ENCODE measurements around the gene CHRNE. TPM values are rescaled to one million over a fixed set of nuclear protein-coding genes. Genes with fewer than 3 reads are reported as not detected.

Gene CHRNE
- total and polyA plus RNA-seq, 2 of the 8 experiments (the other 6 are each of a cell fraction or from before 2014, with no cell fraction given): 0.15 to 0.33 TPM

DNA sequence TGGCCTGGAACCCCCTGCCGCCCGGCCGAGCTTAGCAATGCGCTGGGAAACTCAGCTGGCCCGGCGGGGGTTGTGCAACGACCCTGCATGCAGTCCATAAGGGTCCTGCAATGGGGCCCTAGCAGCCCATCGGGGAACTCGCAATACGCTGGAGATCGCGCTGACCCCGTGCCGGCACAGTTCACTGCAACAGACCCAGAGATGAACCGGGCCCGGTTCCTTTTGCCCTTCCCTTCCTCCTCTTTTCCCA, 36.6 kb upstream of the CHRNE start:
- peak overlapping the region; percentile 0 for H3K4ac ChIP-seq (replicated peaks; ENCODE audit: insufficient read length, low read depth, low read length)
- CTCF ChIA-PET (ENCODE audit: partially characterized antibody): interaction anchor here (0.9 to 5.9 kb wide), 13 partner anchors 10 to 60 kb away, joined by 3 to 26 read pairs (median 4); partner anchors contain the start of genes CHRNE, ENO3 and SPAG7
- H3K56ac ChIP-seq (replicated peaks; ENCODE audit: insufficient read length, low read depth, low read length): peak overlapping the region; percentile 50
- TF ChIP-seq ASH2L (IDR thresholded peaks at IDR 0.05; ENCODE audit: low read length): peak; percentile 22
- no peak for TF ChIP-seq SP2 (IDR thresholded peaks at IDR 0.05; ENCODE audit: low read length)
- 0 out of 2 replicates have a peak, but pooled peaks have one; percentile 3 for TF ChIP-seq CREB1 (IDR thresholded peaks at IDR 0.05)
- TF ChIP-seq CEBPB (IDR thresholded peaks at IDR 0.05; ENCODE audit: low read depth, low read length): peak; percentile 48; the same call in 1 of the 2 replicates
- no peak overlapping the region for H3K14ac ChIP-seq (ENCODE audit: insufficient read length)
- H3K23ac ChIP-seq (ENCODE audit: insufficient read length): no peak overlapping the region
- H3K36me3 ChIP-seq (ENCODE audit: control insufficient read depth in 2 of 4, insufficient read depth in 4 of 4, low read length in 3 of 4): peaks cover 15 to 30% (median 23%) of the 10 kb centered on the region in 4 experiments
- H2AFZ ChIP-seq (ENCODE audit: low read length): no peak overlapping the region
- H2AK5ac ChIP-seq (ENCODE audit: low read depth, low read length): no peak overlapping the region; the same call in 1 of the 2 replicates
- no peak overlapping the region for H2BK20ac ChIP-seq (ENCODE audit: low read length)
- H2BK15ac ChIP-seq (ENCODE audit: low read length): no peak overlapping the region
- H3K23me2 ChIP-seq (ENCODE audit: low read depth, low read length): peaks cover 19% of the 10 kb centered on the region
- peaks cover 9% of the 10 kb centered on the region for H3K79me1 ChIP-seq (ENCODE audit: low read depth, low read length)
- no peaks in the 10 kb centered on the region for H3K9me3 ChIP-seq (ENCODE audit: insufficient read depth in 2 of 2, low read depth in 1 of 2, low read length in 1 of 2)
- H2BK120ac ChIP-seq (replicated peaks; ENCODE audit: low read depth, low read length): no peak overlapping the region
- no peak overlapping the region for H2BK12ac ChIP-seq (ENCODE audit: low read depth, low read length)
- H3K27me3 ChIP-seq (replicated peaks in 1 of 4; ENCODE audit: control insufficient read depth in 3 of 4, extremely low read depth in 1 of 4, insufficient read depth in 3 of 4, low read length in 3 of 4): no peaks in the 10 kb centered on the region
- peak overlapping the region; percentile 41 for H3K18ac ChIP-seq (ENCODE audit: extremely low read depth, low read length)
- peak overlapping the region; percentile 88 for H3K27ac ChIP-seq (ENCODE audit: low read depth, low read length)
- peak overlapping the region; percentile 92 for H4K8ac ChIP-seq (ENCODE audit: extremely low read depth, insufficient read depth, low read length)
- H4K5ac ChIP-seq (ENCODE audit: insufficient read length, low read depth, low read length): peak overlapping the region; percentile 73
- peak overlapping the region; percentile 93 to 96 for H3K4me2 ChIP-seq (ENCODE audit: insufficient read depth in 1 of 2, low read depth in 2 of 2, low read length in 2 of 2)
- POLR2A ChIA-PET (ENCODE audit: partially characterized antibody): interaction anchor here (0.9 to 27.4 kb wide), 19 partner anchors 11 to 215 kb away, joined by 3 to 987 read pairs (median 9); partner anchors contain the start of genes C17orf107, CAMTA2, CHRNE and ENO3
- peak overlapping the region; percentile 68 to 93 (median 86) for H3K9ac ChIP-seq (replicated peaks in 1 of 4; ENCODE audit: extremely low read depth in 1 of 4, low read depth in 3 of 4, low read length in 3 of 4)
- 1% methylated on average over 16 of the region's 16 CpGs; no CpG with 5 or more reads in 1 of the 2 experiments for WGBS, 2 experiments (ENCODE audit: extremely low coverage in 1 of 2, insufficient coverage in 1 of 2, insufficient read length in 1 of 2, insufficient replicate concordance in 2 of 2, low coverage in 1 of 2, low lambda C conversion rate in 2 of 2, missing lambda C conversion rate in 1 of 2)
- peaks cover 0 to 11% (median 6%) of the 10 kb centered on the region in 4 experiments; a peak in 5 of 7 replicates for H3K4me1 ChIP-seq (replicated peaks in 1 of 4; ENCODE audit: control insufficient read depth in 3 of 4, insufficient read depth in 4 of 4, low read length in 3 of 4)
- peaks cover 0 to 6% of the 10 kb centered on the region in 2 experiments for H4K20me1 ChIP-seq (replicated peaks in 1 of 2; ENCODE audit: control insufficient read depth in 1 of 2, insufficient read depth in 2 of 2, low read length in 2 of 2)
- H4K91ac ChIP-seq (replicated peaks; ENCODE audit: insufficient read length, low read length): no peak overlapping the region
- H3K79me2 ChIP-seq (ENCODE audit: control insufficient read depth in 1 of 2, insufficient read depth in 2 of 2, low read length in 2 of 2): peaks cover 0 to 34% of the 10 kb centered on the region in 2 experiments; a peak in 3 of 4 replicates
- H2BK5ac ChIP-seq (ENCODE audit: low read depth, low read length): peak overlapping the region; percentile 97
- FAIRE-seq (no peak), DNase-seq (ENCODE audit: low read depth in 1 of 2, low spot score in 2 of 2) (no peak)
- H3K4me3 ChIP-seq (ENCODE audit: extremely low read depth in 1 of 4, insufficient read depth in 2 of 4, low read depth in 3 of 4, low read length in 4 of 4): peak overlapping the region; percentile 85 to 94 (median 90)

Data from H1 (cell line).